Muscle layer of colon (tissue), 2 donors: Measurements from ENCODE around the gene TXNL4B.
A peak's percentile ranks its signal among the peaks of the same experiment; 100 is the strongest.

ENCODE experiments used
- H3K27ac ChIP-seq: one replicate; pipeline ENCODE4 v1.7.0; 2013; ENCODE audit warnings: low read depth, mild to moderate bottlenecking, low read length, moderate library complexity
- H3K27me3 ChIP-seq, 2 donors: one replicate each; pipeline ENCODE4 v1.7.0; 2013; ENCODE audit warnings: low read length in 2 of 2, mild to moderate bottlenecking in 2 of 2; ENCODE audit not compliant: insufficient read depth in 2 of 2, control insufficient read depth in 1 of 2
- H3K36me3 ChIP-seq: one replicate; pipeline ENCODE4 v1.7.0; 2013; ENCODE audit warnings: mild to moderate bottlenecking, low read length; ENCODE audit not compliant: insufficient read depth
- H3K4me1 ChIP-seq: one replicate; pipeline ENCODE4 v1.7.0; 2013; ENCODE audit warnings: mild to moderate bottlenecking, low read length; ENCODE audit not compliant: insufficient read depth
- H3K4me3 ChIP-seq, 2 donors: one replicate each; pipeline ENCODE4 v1.7.0; 2013; ENCODE audit warnings: low read length in 2 of 2, low read depth in 1 of 2, mild to moderate bottlenecking in 1 of 2, moderate library complexity in 1 of 2
- H3K9ac ChIP-seq: one replicate; pipeline ENCODE4 v1.7.0; 2013; ENCODE audit warnings: low read length
- H3K9me3 ChIP-seq: one replicate; pipeline ENCODE4 v1.7.0; 2013; ENCODE audit warnings: mild to moderate bottlenecking, low read length
- donor health status: abdominal sarcoma.
- donor health status: Adenocarcinoma of cecum.

The TXNL4B gene

GRCh38 chr16:72110662-72111615 is 17.5 kb upstream of the TXNL4B start:
- Histone ChIP-seq H3K4me1 (no peaks in the 10 kb centered on the region), H3K27ac (no peak overlapping the region), H3K9ac (no peak overlapping the region), H3K4me3 (no peak overlapping the region), H3K36me3 (peaks cover 69% of the 10 kb centered on the region), H3K27me3 (no peaks in the 10 kb centered on the region), H3K9me3 (no peaks in the 10 kb centered on the region)

DNA sequence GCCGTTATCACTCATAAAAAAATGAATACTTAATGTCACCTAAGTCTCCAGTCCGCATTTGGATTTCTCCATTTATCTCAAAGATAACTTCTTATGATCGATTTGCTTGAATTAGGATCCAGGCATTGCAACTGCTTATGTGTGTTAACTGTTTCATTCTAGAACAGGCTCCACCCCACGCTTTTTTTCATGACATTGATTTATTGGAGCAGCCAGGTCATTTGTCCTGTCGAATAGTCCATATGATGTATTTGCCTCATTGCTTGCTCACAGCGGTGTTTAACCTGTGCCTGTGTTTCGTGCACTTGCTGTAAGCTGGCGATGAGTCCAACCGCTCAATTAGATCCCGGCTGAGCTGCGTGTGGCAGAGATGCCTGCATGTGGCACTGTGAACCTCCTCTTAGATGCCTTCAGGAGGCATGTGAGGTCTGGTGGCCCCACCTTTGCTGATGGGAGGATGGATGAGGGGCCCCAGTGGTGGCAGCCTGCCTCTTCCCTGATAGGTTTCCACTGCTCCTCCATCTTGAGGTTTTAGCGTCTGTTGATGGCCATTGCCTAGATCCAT is 16.6 kb upstream of the TXNL4B start:
- Histone ChIP-seq H3K36me3 (peaks cover 76% of the 10 kb centered on the region), H3K4me3 (no peak overlapping the region)

GRCh38 chr16:72109300-72109699 is 15.9 kb upstream of the TXNL4B start:
- no peak overlapping the region for H3K27ac ChIP-seq
- no peaks in the 10 kb centered on the region for H3K27me3 ChIP-seq
- H3K9ac ChIP-seq = no peak overlapping the region
- no peak overlapping the region for H3K4me3 ChIP-seq
- H3K9me3 ChIP-seq = no peaks in the 10 kb centered on the region
- no peaks in the 10 kb centered on the region for H3K4me1 ChIP-seq
- H3K36me3 ChIP-seq = peaks cover 83% of the 10 kb centered on the region

More for the DNA sequence above, 16.6 kb upstream of the TXNL4B start:
- Histone ChIP-seq H3K27me3 (no peaks in the 10 kb centered on the region), H3K9me3 (no peaks in the 10 kb centered on the region), H3K4me1 (no peaks in the 10 kb centered on the region), H3K9ac (no peak overlapping the region), H3K27ac (no peak overlapping the region)

- H3K27me3 ChIP-seq = no peaks in the 10 kb centered on the region
- H3K9ac ChIP-seq = no peak overlapping the region
- H3K9me3 ChIP-seq = no peaks in the 10 kb centered on the region
- H3K36me3 ChIP-seq = peaks cover 91% of the 10 kb centered on the region
- H3K4me3 ChIP-seq = no peak overlapping the region
- H3K4me1 ChIP-seq = no peaks in the 10 kb centered on the region
- H3K27ac ChIP-seq = no peak overlapping the region
These were observed 15.1 kb upstream of the TXNL4B start for GRCh38 chr16:72108353-72109102.

DNA sequence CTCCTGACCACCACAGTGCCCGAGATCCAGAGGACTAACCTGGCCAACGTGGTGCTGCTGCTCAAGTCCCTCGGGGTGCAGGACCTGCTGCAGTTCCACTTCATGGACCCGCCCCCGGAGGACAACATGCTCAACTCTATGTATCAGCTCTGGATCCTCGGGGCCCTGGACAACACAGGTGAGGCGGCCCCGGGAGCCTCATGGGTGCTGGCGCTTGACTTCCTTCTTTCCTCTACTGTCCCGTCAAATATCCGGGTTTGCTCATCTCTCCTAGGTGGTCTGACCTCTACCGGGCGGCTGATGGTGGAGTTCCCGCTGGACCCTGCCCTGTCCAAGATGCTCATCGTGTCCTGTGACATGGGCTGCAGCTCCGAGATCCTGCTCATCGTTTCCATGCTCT is 14.0 kb upstream of the TXNL4B start:
- H3K9me3 ChIP-seq = no peaks in the 10 kb centered on the region
- no peak overlapping the region for H3K4me3 ChIP-seq
- H3K27ac ChIP-seq = no peak overlapping the region
- no peaks in the 10 kb centered on the region for H3K27me3 ChIP-seq
- peaks cover 94% of the 10 kb centered on the region for H3K36me3 ChIP-seq
- H3K9ac ChIP-seq = no peak overlapping the region
- no peaks in the 10 kb centered on the region for H3K4me1 ChIP-seq

DNA sequence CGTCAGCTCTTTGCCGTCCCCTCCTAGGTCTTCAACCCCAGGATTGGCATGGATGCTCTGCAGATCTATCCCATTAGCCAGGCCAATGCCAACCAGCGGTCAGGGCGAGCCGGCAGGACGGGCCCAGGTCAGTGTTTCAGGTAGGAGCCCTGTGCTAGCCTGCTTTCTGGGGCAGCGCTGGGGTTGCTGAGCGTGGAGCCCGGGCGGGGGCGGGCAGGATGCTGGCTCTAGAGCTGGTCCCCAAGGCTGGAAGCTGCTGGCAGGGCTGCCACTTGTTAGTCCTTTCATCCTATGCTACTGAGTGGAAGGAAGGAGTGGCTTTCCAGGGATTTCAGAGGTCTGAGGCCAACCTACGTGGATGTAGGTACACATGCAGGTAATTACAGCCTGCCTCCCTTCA is 12.6 kb upstream of the TXNL4B start:
- H3K36me3 ChIP-seq = peaks cover 94% of the 10 kb centered on the region
- no peaks in the 10 kb centered on the region for H3K27me3 ChIP-seq
- H3K9me3 ChIP-seq = no peaks in the 10 kb centered on the region
- no peak overlapping the region for H3K9ac ChIP-seq
- no peak overlapping the region for H3K27ac ChIP-seq
- no peaks in the 10 kb centered on the region for H3K4me1 ChIP-seq
- no peak overlapping the region for H3K4me3 ChIP-seq

- peaks cover 94% of the 10 kb centered on the region for H3K36me3 ChIP-seq
- H3K9ac ChIP-seq = no peak overlapping the region
- no peaks in the 10 kb centered on the region for H3K9me3 ChIP-seq
- H3K4me3 ChIP-seq = no peak overlapping the region
- H3K4me1 ChIP-seq = no peaks in the 10 kb centered on the region
- H3K27me3 ChIP-seq = no peaks in the 10 kb centered on the region
- no peak overlapping the region for H3K27ac ChIP-seq
These were observed 11.5 kb upstream of the TXNL4B start for GRCh38 chr16:72104905-72105304.

- peaks cover 92% of the 10 kb centered on the region for H3K36me3 ChIP-seq
- no peak overlapping the region for H3K27ac ChIP-seq
- no peak overlapping the region for H3K4me3 ChIP-seq
- H3K4me1 ChIP-seq = no peaks in the 10 kb centered on the region
- no peaks in the 10 kb centered on the region for H3K9me3 ChIP-seq
- H3K9ac ChIP-seq = no peak overlapping the region
- H3K27me3 ChIP-seq = no peaks in the 10 kb centered on the region
These were observed 7.8 kb upstream of the TXNL4B start for GRCh38 chr16:72101195-72101594.

DNA sequence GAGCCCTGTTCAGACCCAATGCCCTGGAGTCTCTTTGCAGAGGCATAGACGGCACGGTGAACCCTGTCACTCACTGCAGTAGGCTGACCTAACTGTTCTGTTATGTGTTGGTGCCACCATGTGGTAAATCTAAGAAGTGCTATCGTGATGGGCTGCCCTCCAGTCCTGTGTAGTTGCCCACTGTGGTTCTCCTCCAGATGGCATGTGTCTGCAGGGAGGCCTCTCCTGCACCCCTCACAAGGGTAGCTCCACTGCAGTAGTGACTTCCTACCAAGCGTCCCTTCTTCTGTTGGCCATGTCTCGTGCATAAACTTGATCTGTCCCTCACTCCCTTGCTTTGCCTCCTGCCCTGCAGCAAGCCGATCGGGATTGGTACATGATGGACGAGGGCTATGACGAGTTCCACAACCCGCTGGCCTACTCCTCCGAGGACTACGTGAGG is 6.0 kb upstream of the TXNL4B start:
- H3K9ac ChIP-seq = no peak overlapping the region
- H3K36me3 ChIP-seq = peaks cover 83% of the 10 kb centered on the region
- H3K27me3 ChIP-seq = no peaks in the 10 kb centered on the region

DNA sequence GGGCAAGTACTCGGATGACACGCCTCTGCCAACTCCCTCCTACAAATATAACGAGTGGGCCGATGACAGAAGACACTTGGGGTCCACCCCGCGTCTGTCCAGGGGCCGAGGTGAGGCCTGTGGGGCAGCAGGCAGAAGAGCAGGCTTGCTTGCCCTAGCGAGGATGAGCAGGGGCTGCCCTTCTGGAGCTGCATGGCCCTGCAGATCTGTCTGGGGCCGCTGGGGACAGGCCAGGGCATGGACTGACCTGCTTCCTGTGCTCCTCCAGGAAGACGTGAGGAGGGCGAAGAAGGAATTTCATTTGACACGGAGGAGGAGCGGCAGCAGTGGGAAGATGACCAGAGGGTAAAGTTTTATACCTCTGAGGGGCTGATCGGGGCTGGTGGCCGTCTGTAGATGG is 5.5 kb upstream of the TXNL4B start:
- no peak overlapping the region for H3K9ac ChIP-seq
- H3K36me3 ChIP-seq = peaks cover 78% of the 10 kb centered on the region
- no peak overlapping the region for H3K27ac ChIP-seq
- peaks cover 13% of the 10 kb centered on the region for H3K4me1 ChIP-seq
- H3K9me3 ChIP-seq = no peaks in the 10 kb centered on the region
- no peaks in the 10 kb centered on the region for H3K27me3 ChIP-seq
- no peak overlapping the region for H3K4me3 ChIP-seq

More for the DNA sequence above, 6.0 kb upstream of the TXNL4B start:
- no peak overlapping the region for H3K4me3 ChIP-seq
- H3K9me3 ChIP-seq = no peaks in the 10 kb centered on the region
- peaks cover 13% of the 10 kb centered on the region for H3K4me1 ChIP-seq
- no peak overlapping the region for H3K27ac ChIP-seq

GRCh38 chr16:72094266-72094610 is 818 bp upstream of the TXNL4B start:
- Histone ChIP-seq H3K9me3 (no peaks in the 10 kb centered on the region), H3K9ac (peak overlapping the region; percentile 92), H3K27me3 (no peaks in the 10 kb centered on the region), H3K4me3 (peak overlapping the region; percentile 81 to 95), H3K36me3 (peaks cover 38% of the 10 kb centered on the region), H3K27ac (peak overlapping the region; percentile 89), H3K4me1 (peaks cover 27% of the 10 kb centered on the region)
